MCF 10A (cell line): ENCODE results near the gene TMEM214. TPM values are rescaled to one million over a fixed set of nuclear protein-coding genes. Genes with fewer than 3 reads are reported as not detected.

Experiments
- BruUV-seq: library from RNA; stranded (reverse); fragments of 400-500 nt; replicated peaks from 2 replicates; lab custom pipeline; 2021; lab: Mats Ljungman, UMichigan
- CTCF ChIA-PET: fragments of 300-600 bp; sonication (Branson Sonifier 250); formaldehyde crosslinking; extraction: SDS; loops from one replicate; lab custom pipeline; 2021; ENCODE audit warnings: antibody characterized with exemption, inconsistent platforms; lab: Yijun Ruan, JAX
- POLR2A ChIA-PET: fragments of 300-600, 350-650 bp; sonication (Branson Sonifier 250); formaldehyde crosslinking; extraction: SDS; loops from one replicate; lab custom pipeline; 2020; ENCODE audit warnings: antibody characterized with exemption, inconsistent platforms; lab: Yijun Ruan, JAX
- DNase-seq: peaks from one replicate; pipeline ENCODE4 v3.0.0-alpha.2; 2018; ENCODE audit not compliant: unreplicated experiment
- H3K27ac Mint-ChIP-seq: one replicate; pipeline ENCODE4 v1.8.0; 2022; ENCODE audit warnings: mild to moderate bottlenecking, low read depth, mixed read lengths; ENCODE audit not compliant: unreplicated experiment
- H3K27me3 Mint-ChIP-seq: one replicate; pipeline ENCODE4 v1.8.0; 2022; ENCODE audit warnings: mixed read lengths; ENCODE audit not compliant: insufficient read depth, unreplicated experiment
- H3K36me3 Mint-ChIP-seq: one replicate; pipeline ENCODE4 v1.8.0; 2022; ENCODE audit warnings: mild to moderate bottlenecking, moderate library complexity, mixed read lengths; ENCODE audit not compliant: insufficient read depth, unreplicated experiment
- H3K4me1 Mint-ChIP-seq: one replicate; pipeline ENCODE4 v1.8.0; 2022; ENCODE audit warnings: mixed read lengths; ENCODE audit not compliant: insufficient read depth, unreplicated experiment
- H3K4me3 Mint-ChIP-seq: one replicate; pipeline ENCODE4 v1.8.0; 2022; ENCODE audit warnings: mild to moderate bottlenecking, moderate library complexity, mixed read lengths; ENCODE audit not compliant: unreplicated experiment
- H3K9me3 Mint-ChIP-seq: one replicate; pipeline ENCODE4 v1.8.0; 2022; ENCODE audit warnings: mixed read lengths; ENCODE audit not compliant: unreplicated experiment
- CTCF ChIP-seq: fragments of 200-600 bp; IDR thresholded peaks from one replicate; pipeline ENCODE4 v1.8.0; 2022; ENCODE audit warnings: antibody characterized with exemption, mild to moderate bottlenecking; ENCODE audit not compliant: unreplicated experiment
- intact Hi-C: fragments of 100-400 bp; cut with micrococcal nuclease; formaldehyde crosslinking; loops from 2 replicates; pipeline ENCODE4 v1.14.1; 2022
- total RNA-seq: library from RNA; stranded (reverse); gene quantifications from 2 replicates; pipeline ENCODE4 v1.2.3, GENCODE V29; 2022

The TMEM214 gene
- total RNA-seq, 1 experiment from 2014 or later: 118 TPM

- Mint-ChIP-seq H3K27me3 (no peaks in the 10 kb centered on the region), H3K9me3 (no peaks in the 10 kb centered on the region), H3K27ac (no peak overlapping the region), H3K4me3 (no peak overlapping the region), H3K36me3 (no peaks in the 10 kb centered on the region), H3K4me1 (peaks cover 13% of the 10 kb centered on the region)
- POLR2A ChIA-PET: interaction anchor here (2.5 kb wide), 1 partner anchor 11 kb away, joined by 6 read pairs; no protein-coding TSS in a partner anchor
- CTCF ChIA-PET: interaction anchor here (0.9 to 1.2 kb wide), 2 partner anchors 8 to 76 kb away, joined by 3 to 6 read pairs; no protein-coding TSS in a partner anchor
- intact Hi-C loops: no loop called here
- no peak for DNase-seq
- TF ChIP-seq CTCF: no peak
- no TSS peak for BruUV-seq
Observed at GRCh38 chr2:27008678-27009077, 24.1 kb upstream of the TMEM214 start.

- POLR2A ChIA-PET: interaction anchor here (0.5 to 2.5 kb wide), 4 partner anchors 11 to 39 kb away, joined by 4 to 6 read pairs (median 4); no protein-coding TSS in a partner anchor
- H3K4me1 Mint-ChIP-seq: peaks cover 10% of the 10 kb centered on the region
- intact Hi-C loops: no loop called here
- CTCF ChIA-PET: interaction anchor here (0.7 to 13.1 kb wide), 5 partner anchors 8 to 176 kb away, joined by 3 to 371 read pairs (median 3); no protein-coding TSS in a partner anchor
- H3K27ac Mint-ChIP-seq: no peak overlapping the region
- no peaks in the 10 kb centered on the region for H3K36me3 Mint-ChIP-seq
- no peaks in the 10 kb centered on the region for H3K27me3 Mint-ChIP-seq
- TF ChIP-seq CTCF: no peak
- BruUV-seq: no TSS peak
- no peak for DNase-seq
- H3K9me3 Mint-ChIP-seq: no peaks in the 10 kb centered on the region
- H3K4me3 Mint-ChIP-seq: no peak overlapping the region
Observed at GRCh38 chr2:27009083-27009482, 23.7 kb upstream of the TMEM214 start.

- no peak overlapping the region for H3K4me3 Mint-ChIP-seq
Observed at GRCh38 chr2:27009716-27010115, 23.0 kb upstream of the TMEM214 start.

More at GRCh38 chr2:27009716-27010115, 23.0 kb upstream of the TMEM214 start:
- intact Hi-C loops: no loop called here
- Mint-ChIP-seq H3K27me3 (no peaks in the 10 kb centered on the region), H3K4me1 (peaks cover 10% of the 10 kb centered on the region), H3K9me3 (no peaks in the 10 kb centered on the region), H3K27ac (no peak overlapping the region), H3K36me3 (no peaks in the 10 kb centered on the region)
- no peak for DNase-seq
- BruUV-seq: no TSS peak
- POLR2A ChIA-PET: interaction anchor here (0.5 to 2.5 kb wide), 5 partner anchors 12 to 40 kb away, joined by 4 to 6 read pairs (median 4); no protein-coding TSS in a partner anchor
- CTCF ChIA-PET: interaction anchor here (0.7 to 13.1 kb wide), 6 partner anchors 22 to 176 kb away, joined by 3 to 371 read pairs (median 3); no protein-coding TSS in a partner anchor
- no peak for TF ChIP-seq CTCF
